GM12801 (cell line): ENCODE results near the gene SRGAP3.

Experiments
- TF ChIP-seq, protein P1 (sequence below): IDR thresholded peaks from one replicate; pipeline ENCODE4 v1.5.1; 2011; ENCODE audit warnings: control low read depth; ENCODE audit not compliant: insufficient read length; ENCODE audit errors: extremely low read depth

SRGAP3 gene

DNA sequence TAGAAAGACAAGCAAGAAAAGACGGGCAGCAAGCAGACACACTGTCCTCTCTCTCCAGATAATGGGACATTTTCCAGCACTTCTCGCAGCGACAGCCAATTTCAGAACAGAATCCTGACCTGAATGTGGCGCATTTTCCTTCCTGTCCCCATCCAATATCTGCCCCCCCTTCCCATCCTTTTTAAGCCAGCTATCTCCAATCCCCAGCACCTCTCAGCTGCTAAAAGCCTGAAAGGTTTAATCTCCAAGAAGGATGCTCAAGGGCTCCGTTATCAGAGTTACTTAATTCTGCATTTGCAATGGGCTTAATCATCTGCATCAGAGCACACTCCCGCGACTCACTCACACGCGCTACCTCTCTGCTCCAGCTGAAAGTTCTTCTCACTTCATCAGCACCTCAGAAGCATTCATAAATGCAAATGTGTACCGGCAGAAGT, 50.5 kb downstream of the SRGAP3 start:
- TF ChIP-seq, protein P1, sequence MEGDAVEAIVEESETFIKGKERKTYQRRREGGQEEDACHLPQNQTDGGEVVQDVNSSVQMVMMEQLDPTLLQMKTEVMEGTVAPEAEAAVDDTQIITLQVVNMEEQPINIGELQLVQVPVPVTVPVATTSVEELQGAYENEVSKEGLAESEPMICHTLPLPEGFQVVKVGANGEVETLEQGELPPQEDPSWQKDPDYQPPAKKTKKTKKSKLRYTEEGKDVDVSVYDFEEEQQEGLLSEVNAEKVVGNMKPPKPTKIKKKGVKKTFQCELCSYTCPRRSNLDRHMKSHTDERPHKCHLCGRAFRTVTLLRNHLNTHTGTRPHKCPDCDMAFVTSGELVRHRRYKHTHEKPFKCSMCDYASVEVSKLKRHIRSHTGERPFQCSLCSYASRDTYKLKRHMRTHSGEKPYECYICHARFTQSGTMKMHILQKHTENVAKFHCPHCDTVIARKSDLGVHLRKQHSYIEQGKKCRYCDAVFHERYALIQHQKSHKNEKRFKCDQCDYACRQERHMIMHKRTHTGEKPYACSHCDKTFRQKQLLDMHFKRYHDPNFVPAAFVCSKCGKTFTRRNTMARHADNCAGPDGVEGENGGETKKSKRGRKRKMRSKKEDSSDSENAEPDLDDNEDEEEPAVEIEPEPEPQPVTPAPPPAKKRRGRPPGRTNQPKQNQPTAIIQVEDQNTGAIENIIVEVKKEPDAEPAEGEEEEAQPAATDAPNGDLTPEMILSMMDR: no peak

GRCh38 chr3:9198261-9198660, 51.2 kb downstream of the SRGAP3 start:
- TF ChIP-seq, protein P1: no peak

DNA sequence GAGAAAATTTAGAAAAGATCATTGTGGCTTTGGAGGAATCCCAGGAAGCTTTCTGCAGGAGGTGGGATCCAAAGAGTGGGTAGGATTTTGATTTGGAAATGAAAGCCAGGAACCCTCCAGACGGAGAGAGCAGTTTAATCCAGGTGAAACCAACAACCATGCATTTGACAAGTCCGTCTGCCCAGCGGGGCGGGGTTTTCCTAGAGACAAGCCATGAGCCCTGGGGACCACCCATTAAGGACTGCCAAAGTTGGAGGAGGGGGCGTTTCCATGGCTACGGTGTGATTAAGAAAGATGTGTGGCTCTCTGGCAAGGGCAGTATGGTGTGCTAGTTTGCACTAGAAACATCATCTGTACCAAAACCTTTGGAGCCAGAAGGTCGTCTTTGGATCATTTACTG, 53.4 kb downstream of the SRGAP3 start:
- TF ChIP-seq, protein P1: no peak

DNA sequence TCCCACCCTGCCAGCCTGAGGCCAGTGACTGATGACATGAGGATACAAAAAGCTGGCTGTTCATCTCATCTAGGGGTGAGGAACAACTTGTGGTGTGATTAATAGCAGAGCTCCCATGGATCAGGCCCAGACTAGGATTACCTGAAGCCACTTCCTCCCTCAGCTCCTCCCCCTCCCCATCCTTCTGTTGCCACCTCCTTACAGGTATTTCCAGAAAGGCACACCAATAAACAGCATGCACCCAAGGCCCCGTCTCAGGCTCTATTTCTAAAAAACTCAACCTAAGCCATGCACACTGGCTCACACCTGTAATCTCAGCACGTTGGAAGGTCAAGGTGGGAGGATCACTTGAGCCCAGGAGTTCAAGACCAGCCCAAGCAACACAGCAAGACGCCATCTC, 54.1 kb downstream of the SRGAP3 start:
- TF ChIP-seq, protein P1: no peak

GRCh38 chr3:9194509-9195184, 54.8 kb downstream of the SRGAP3 start:
- TF ChIP-seq, protein P1: no peak

DNA sequence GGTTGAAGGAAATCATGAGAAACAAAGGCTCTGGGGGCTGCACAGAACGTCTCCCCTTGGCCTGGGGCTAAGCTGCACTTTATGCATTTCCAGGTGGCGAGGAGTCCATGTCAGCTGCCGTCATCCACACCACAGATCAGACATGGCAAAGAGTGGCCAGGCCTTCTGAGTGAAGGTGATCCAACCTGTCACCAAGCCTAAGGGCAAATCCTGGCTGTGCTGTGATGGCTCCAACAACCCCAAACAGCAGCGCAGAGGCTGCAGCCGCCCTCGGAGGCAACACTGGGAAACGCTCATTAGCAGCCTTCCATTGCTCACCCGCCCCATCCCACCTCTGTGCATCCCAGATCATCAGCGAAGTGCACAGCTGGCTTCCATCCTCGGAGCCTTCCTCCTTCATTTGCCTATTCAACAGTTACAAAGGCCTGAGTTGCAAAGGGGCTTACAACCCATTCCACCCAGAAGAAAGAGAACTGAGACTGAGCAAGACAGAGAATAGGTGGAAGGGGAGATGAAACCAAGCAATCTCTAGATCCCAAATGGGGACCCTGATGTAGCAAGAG, 55.7 kb downstream of the SRGAP3 start:
- TF ChIP-seq, protein P1: no peak

GRCh38 chr3:9193211-9193610, 56.2 kb downstream of the SRGAP3 start:
- TF ChIP-seq, protein P1: no peak
